Left ventricle myocardium inferior (tissue), 1 donor: Measurements from ENCODE around the gene SLIT3. TPM values are rescaled to one million over a fixed set of nuclear protein-coding genes. Genes with fewer than 3 reads are reported as not detected.

Experiments used
- DNase-seq: peaks from one replicate; pipeline ENCODE4 v3.0.0-alpha.2; 2020
- H3K27ac ChIP-seq: fragments of 200-600 bp; replicated peaks from 2 replicates; pipeline ENCODE4 v1.8.0; 2021
- H3K27me3 ChIP-seq: fragments of 200-600 bp; 2 replicates; pipeline ENCODE4 v1.8.0; 2021; ENCODE audit warnings: low read depth
- H3K36me3 ChIP-seq: fragments of 200-600 bp; 2 replicates; pipeline ENCODE4 v1.8.0; 2021
- H3K4me1 ChIP-seq: fragments of 200-600 bp; 2 replicates; pipeline ENCODE4 v1.8.0; 2021
- H3K4me3 ChIP-seq: fragments of 200-600 bp; 2 replicates; pipeline ENCODE4 v1.8.0; 2021; ENCODE audit warnings: mild to moderate bottlenecking, moderate library complexity
- H3K9me3 ChIP-seq: fragments of 200-600 bp; replicated peaks from 2 replicates; pipeline ENCODE4 v1.8.0; 2021
- CTCF ChIP-seq: fragments of 200-600 bp; IDR thresholded peaks from 2 replicates; pipeline ENCODE4 v1.8.0; 2021; ENCODE audit warnings: antibody characterized with exemption, mild to moderate bottlenecking, borderline replicate concordance
- intact Hi-C: fragments of 100-400 bp; cut with micrococcal nuclease; formaldehyde crosslinking; loops from one replicate; pipeline ENCODE4 v1.11.0; 2022
- total RNA-seq: library from RNA; stranded (reverse); fragmentation: NEBNext Ultra II Directional; extraction: Animal tissue kit (Norgen Biotek cat#: 25700); gene quantifications from one replicate; pipeline ENCODE4 v1.2.1, GENCODE V29; 2021
- donor health status: DM: no; HTN: yes; CAD: no; lungs with severe emphysema.

The SLIT3 gene
- total RNA-seq, 1 donor from 2014 or later, result 22.7 TPM

- intact Hi-C loops, result no loop called here
These were observed 197.3 kb downstream of the SLIT3 start for GRCh38 chr5:169103586-169104181.

GRCh38 chr5:169101966-169102365, 199.0 kb downstream of the SLIT3 start:
- Histone ChIP-seq H3K36me3 (no peaks in the 10 kb centered on the region), H3K27me3 (no peaks in the 10 kb centered on the region), H3K4me3 (no peak overlapping the region), H3K9me3 (no peaks in the 10 kb centered on the region), H3K27ac (no peak overlapping the region), H3K4me1 (peaks cover 23% of the 10 kb centered on the region)
- DNase-seq, result no peak
- no peak for TF ChIP-seq CTCF
- intact Hi-C loops, result no loop called here

More at GRCh38 chr5:169103586-169104181, 197.3 kb downstream of the SLIT3 start:
- Histone ChIP-seq H3K27me3 (no peaks in the 10 kb centered on the region), H3K9me3 (peaks cover under 1% of the 10 kb centered on the region), H3K4me1 (peaks cover 17% of the 10 kb centered on the region), H3K36me3 (no peaks in the 10 kb centered on the region), H3K4me3 (no peak overlapping the region), H3K27ac (no peak overlapping the region)
- DNase-seq, result no peak
- TF ChIP-seq CTCF, result no peak

- no peaks in the 10 kb centered on the region for H3K27me3 ChIP-seq
- DNase-seq, result no peak
- peaks cover 23% of the 10 kb centered on the region for H3K4me1 ChIP-seq
- intact Hi-C loops, result no loop called here
- no peaks in the 10 kb centered on the region for H3K36me3 ChIP-seq
- H3K27ac ChIP-seq, result no peak overlapping the region
- no peaks in the 10 kb centered on the region for H3K9me3 ChIP-seq
- no peak for TF ChIP-seq CTCF
- no peak overlapping the region for H3K4me3 ChIP-seq
These were observed 200.2 kb downstream of the SLIT3 start for GRCh38 chr5:169100735-169101075.

GRCh38 chr5:169099801-169100734, 200.9 kb downstream of the SLIT3 start:
- Histone ChIP-seq H3K27ac (no peak overlapping the region), H3K4me3 (no peak overlapping the region), H3K27me3 (no peaks in the 10 kb centered on the region), H3K4me1 (peaks cover 23% of the 10 kb centered on the region), H3K36me3 (no peaks in the 10 kb centered on the region), H3K9me3 (no peaks in the 10 kb centered on the region)
- no peak for DNase-seq
- intact Hi-C loops, result no loop called here
- no peak for TF ChIP-seq CTCF

- peaks cover 23% of the 10 kb centered on the region for H3K4me1 ChIP-seq
- no peak for DNase-seq
- no peaks in the 10 kb centered on the region for H3K27me3 ChIP-seq
- no peak overlapping the region for H3K27ac ChIP-seq
- TF ChIP-seq CTCF, result no peak
- H3K9me3 ChIP-seq, result no peaks in the 10 kb centered on the region
- H3K36me3 ChIP-seq, result no peaks in the 10 kb centered on the region
- intact Hi-C loops, result no loop called here
- no peak overlapping the region for H3K4me3 ChIP-seq
These were observed 202.4 kb downstream of the SLIT3 start for GRCh38 chr5:169098331-169099121.
